ENCODE data around the gene SKIC8. TPM values are rescaled to one million over a fixed set of nuclear protein-coding genes. Genes with fewer than 3 reads are reported as not detected.

The SKIC8 gene
- total RNA-seq, 1 donor, result 72.1 TPM

DNA sequence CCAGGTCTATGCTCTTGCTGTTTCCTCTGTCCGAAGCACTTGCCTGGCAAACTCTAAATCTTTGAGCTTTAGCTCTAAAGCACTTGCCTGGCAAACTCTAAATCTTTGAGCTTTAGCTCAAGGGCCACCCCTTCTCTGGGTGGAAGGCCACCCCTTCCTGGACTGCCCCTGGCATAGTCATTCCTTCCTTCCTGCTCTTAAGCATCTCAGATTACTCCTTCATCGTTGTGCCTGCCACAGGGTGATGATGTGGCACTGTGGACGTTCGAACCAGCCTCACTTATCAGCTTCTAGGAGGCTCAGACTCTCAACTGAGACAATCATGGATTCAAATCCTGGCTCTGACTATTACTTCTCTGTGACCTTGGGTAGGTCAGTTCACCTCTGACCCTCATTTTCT, 30.2 kb upstream of the SKIC8 start:
- H3K4me3 ChIP-seq (ENCODE audit: low read depth, low read length), result no peak overlapping the region
- no peak for DNase-seq (ENCODE audit: low read depth)
- TF ChIP-seq, protein P1, sequence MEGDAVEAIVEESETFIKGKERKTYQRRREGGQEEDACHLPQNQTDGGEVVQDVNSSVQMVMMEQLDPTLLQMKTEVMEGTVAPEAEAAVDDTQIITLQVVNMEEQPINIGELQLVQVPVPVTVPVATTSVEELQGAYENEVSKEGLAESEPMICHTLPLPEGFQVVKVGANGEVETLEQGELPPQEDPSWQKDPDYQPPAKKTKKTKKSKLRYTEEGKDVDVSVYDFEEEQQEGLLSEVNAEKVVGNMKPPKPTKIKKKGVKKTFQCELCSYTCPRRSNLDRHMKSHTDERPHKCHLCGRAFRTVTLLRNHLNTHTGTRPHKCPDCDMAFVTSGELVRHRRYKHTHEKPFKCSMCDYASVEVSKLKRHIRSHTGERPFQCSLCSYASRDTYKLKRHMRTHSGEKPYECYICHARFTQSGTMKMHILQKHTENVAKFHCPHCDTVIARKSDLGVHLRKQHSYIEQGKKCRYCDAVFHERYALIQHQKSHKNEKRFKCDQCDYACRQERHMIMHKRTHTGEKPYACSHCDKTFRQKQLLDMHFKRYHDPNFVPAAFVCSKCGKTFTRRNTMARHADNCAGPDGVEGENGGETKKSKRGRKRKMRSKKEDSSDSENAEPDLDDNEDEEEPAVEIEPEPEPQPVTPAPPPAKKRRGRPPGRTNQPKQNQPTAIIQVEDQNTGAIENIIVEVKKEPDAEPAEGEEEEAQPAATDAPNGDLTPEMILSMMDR (IDR thresholded peaks at IDR 0.05; ENCODE audit: insufficient read depth, low read depth, low read length), result no peak

DNA sequence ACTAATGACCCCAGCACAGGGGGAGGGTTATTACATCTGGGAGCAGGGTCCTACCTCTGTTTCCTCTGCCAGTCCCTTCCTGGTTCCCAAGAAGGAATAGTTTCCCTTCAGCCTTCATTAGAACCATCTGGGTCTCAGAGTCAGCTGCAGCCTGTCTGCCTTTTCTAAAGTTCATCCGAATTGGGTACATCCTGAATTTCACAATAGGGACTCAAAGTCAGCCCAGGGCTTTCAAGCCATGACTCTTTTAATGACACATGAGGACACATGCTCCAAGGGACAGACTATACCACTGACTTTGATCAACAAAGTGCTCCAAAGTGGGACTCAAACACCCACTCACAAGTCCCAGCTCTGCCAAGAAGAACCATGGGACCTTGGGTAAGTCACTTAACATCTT, 28.1 kb upstream of the SKIC8 start:
- no peak overlapping the region for H3K4me3 ChIP-seq (ENCODE audit: low read depth, low read length)
- TF ChIP-seq, protein P1 (IDR thresholded peaks at IDR 0.05; ENCODE audit: insufficient read depth, low read depth, low read length), result no peak
- no peak for DNase-seq (ENCODE audit: low read depth)

DNA sequence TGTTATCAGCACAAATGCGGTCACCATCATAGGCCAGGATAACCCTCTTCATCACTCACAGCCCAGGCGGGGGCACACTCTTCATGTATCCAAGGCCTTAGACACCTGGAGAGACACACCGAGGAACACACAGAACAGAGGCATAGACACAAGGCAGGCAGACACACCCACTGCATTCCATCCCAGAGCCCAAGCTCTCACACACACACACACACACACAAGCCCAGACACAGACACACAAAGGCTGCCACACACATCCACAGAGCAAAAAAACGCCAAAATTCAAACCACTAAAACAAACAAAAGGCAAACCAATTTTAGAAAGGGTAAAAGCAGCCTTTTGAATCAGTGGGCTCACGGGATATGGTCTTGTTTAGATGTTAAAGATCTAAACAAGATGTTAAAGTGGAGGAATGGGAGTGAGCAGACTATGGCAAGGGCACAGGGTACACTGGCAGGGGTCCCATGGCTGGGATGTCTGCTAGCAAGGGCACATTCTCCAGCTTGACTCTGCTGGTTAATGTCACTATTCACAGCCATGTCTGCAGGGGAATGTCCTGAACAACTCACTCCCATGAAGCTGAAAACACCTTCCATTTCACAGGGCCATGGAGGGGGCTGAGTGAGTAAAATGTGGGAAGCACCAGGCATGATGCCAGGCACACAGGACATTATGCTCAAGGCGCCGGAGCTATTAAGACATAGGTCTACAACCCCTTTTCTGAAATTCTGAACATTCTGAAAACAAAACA, 25.9 kb upstream of the SKIC8 start:
- no peak overlapping the region for H3K4me3 ChIP-seq (ENCODE audit: low read depth, low read length)
- TF ChIP-seq, protein P1 (IDR thresholded peaks at IDR 0.05; ENCODE audit: insufficient read depth, low read depth, low read length), result no peak
- no peak for DNase-seq (ENCODE audit: low read depth)

DNA sequence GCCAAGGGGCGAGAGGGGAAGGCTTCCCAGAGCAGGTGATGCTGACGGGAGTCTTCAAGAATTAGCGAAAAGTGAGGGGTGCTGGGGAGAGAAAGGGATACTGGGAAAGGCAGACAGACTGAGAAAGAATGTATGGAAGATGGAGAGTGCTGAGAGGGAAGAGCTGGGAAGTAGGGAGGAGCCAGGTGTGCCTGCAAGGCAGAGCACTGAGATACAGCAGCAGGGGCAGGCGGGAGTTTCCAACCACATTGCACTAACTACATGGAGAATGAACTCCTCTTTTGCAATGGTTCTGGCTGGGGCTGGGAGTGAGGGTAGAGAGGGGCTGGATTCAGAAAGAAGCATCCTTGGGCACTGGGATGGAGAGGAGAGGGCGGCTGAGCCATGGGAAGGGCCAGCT, 24.7 kb upstream of the SKIC8 start:
- DNase-seq (ENCODE audit: low read depth), result no peak
- no peak overlapping the region for H3K4me3 ChIP-seq (ENCODE audit: low read depth, low read length)
- TF ChIP-seq, protein P1 (IDR thresholded peaks at IDR 0.05; ENCODE audit: insufficient read depth, low read depth, low read length), result no peak

DNA sequence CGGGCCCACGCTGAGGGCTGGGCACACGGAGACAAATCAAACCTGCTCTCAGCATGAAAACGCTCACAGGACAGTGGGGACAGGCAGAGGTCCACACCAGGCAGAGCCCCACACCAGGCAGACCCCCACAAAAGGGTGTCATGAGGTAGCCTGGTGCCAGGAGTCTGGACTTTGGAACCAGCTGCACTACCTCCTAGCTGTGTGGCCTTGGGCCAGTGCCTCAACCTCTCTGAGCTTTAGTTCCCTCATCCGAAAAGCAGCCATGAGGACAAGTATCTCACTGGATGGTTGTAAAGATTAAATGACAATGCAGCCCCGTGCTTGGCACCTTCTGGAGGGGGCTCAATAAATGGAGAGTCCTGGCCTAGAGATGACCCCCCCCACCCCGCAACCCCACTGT, 24.3 kb upstream of the SKIC8 start:
- no peak for DNase-seq (ENCODE audit: low read depth)
- TF ChIP-seq, protein P1 (IDR thresholded peaks at IDR 0.05; ENCODE audit: insufficient read depth, low read depth, low read length), result no peak
- H3K4me3 ChIP-seq (ENCODE audit: low read depth, low read length), result no peak overlapping the region

DNA sequence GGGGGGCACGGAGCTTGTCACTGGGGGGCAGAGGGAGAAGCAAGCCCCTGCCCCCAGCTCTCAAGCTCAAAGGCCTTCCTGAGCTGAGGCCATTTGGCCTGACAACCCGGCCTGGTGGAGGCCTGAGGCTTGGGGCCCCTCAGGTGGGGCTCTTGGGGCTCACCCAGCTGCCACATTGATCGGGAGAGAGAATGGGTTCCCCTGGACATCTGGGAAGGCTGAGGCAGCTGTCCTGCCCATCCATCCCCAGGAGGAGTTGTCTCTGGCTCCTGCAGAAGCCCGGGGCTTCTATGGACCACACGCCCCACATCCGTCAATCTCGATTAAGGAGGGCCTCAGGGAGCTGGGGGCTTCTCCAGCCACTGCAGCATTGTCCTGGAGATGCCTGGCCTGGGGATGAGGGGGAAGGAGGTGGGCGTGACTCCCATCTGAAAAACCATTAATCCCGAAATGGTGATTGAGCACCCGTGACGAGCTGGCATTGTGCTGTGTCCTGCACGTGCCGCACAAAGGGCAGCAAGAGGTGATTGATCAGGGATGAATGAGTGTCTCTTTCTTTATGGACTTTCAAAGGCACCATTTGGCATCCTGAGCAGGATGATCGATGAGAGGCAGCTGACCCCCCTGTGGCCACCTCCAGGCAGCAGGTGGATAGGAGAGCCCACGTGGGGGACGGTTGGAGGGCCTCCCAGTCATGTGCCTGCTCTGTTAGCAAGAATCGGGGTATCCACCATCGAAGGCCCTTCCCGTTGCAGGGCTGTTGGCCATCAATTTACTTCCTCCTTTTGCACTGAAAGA, 23.5 kb upstream of the SKIC8 start:
- no peak for DNase-seq (ENCODE audit: low read depth)
- TF ChIP-seq, protein P1 (IDR thresholded peaks at IDR 0.05; ENCODE audit: insufficient read depth, low read depth, low read length), result no peak

More for the DNA sequence above, 23.5 kb upstream of the SKIC8 start:
- no peak overlapping the region for H3K4me3 ChIP-seq (ENCODE audit: low read depth, low read length)

All from fibroblast of villous mesenchyme (primary cell).